GM12891 (cell line): Measurements from ENCODE around the gene TCHH.

ENCODE experiments used
- PAX5 ChIP-seq: IDR thresholded peaks from 2 replicates; pipeline ENCODE4 v1.6.1; 2011; ENCODE audit warnings: low read length, moderate library complexity, mild to moderate bottlenecking; ENCODE audit not compliant: insufficient read depth, severe bottlenecking
- POLR2A ChIP-seq: IDR thresholded peaks from 2 replicates; pipeline ENCODE4 v1.6.1; 2011; ENCODE audit warnings: low read depth, low read length, control low read depth
- POLR2AphosphoS5 ChIP-seq: IDR thresholded peaks from 2 replicates; pipeline ENCODE4 v1.6.1; 2011; ENCODE audit warnings: low read depth, low read length, control low read depth
- POU2F2 ChIP-seq: IDR thresholded peaks from 2 replicates; pipeline ENCODE4 v1.6.1; 2011; ENCODE audit warnings: low read depth, mild to moderate bottlenecking, control low read depth, low read length, moderate library complexity
- SPI1 ChIP-seq: IDR thresholded peaks from 2 replicates; pipeline ENCODE4 v1.6.1; 2011; ENCODE audit warnings: low read depth, low read length, control low read depth
- TAF1 ChIP-seq: IDR thresholded peaks from 2 replicates; pipeline ENCODE4 v1.6.1; 2011; ENCODE audit warnings: low read depth, low read length, control low read depth

- no peak for TF ChIP-seq POLR2A
- no peak for TF ChIP-seq TAF1
- no peak for TF ChIP-seq POU2F2
- no peak for TF ChIP-seq POLR2AphosphoS5
- no peak for TF ChIP-seq PAX5
- TF ChIP-seq SPI1: no peak
Measured at GRCh38 chr1:152104854-152105253, 10.4 kb downstream of the TCHH start.
